Stomach (tissue), 4 donors: ENCODE measurements around the gene CHN2.

Source experiments
- CTCF ChIP-seq, 7 experiments: fragments of 450-650 bp in 4 of 7; fragments of 200-600 bp in 3 of 7; sonication (generic) in 3 of 7; IDR thresholded peaks; one replicate each; pipeline ENCODE4 v1.5.1; 2016 to 2019; ENCODE audit warnings: antibody characterized with exemption in 7 of 7, control low read depth in 2 of 7, mild to moderate bottlenecking in 1 of 7
- POLR2A ChIP-seq, 4 donors: fragments of 450-650 bp; IDR thresholded peaks; one replicate each; pipeline ENCODE4 v1.6.1; 2016; ENCODE audit warnings: antibody characterized with exemption in 4 of 4, control low read depth in 2 of 4, mild to moderate bottlenecking in 1 of 4, moderate library complexity in 1 of 4

GRCh38 chr7:29217113-29217512 is 22.5 kb downstream of the CHN2 start:
- no peak for TF ChIP-seq CTCF (IDR thresholded peaks at IDR 0.05)
- no peak for TF ChIP-seq POLR2A (IDR thresholded peaks at IDR 0.05)
